HCT116 (cell line): ENCODE results near the gene DNM3. TPM values are rescaled to one million over a fixed set of nuclear protein-coding genes. Genes with fewer than 3 reads are reported as not detected.
"Not testable (repeated sequence)": the region's sequence is repeated elsewhere in the genome, so short reads cannot be mapped to it uniquely, and the experiment has no call there.

Experiments
- ATAC-seq: fragments of 200-7000 bp; cut with Tn5 transposase; 2 replicates; pipeline ENCODE4 v1.9.1; 2020; ENCODE audit warnings: mild to moderate bottlenecking, moderate library complexity
- BruUV-seq: library from RNA; stranded (reverse); fragments of 400-500 nt; replicated peaks from 2 replicates; lab custom pipeline; 2021; lab: Mats Ljungman, UMichigan
- CTCF ChIA-PET: fragments of 300-600 bp; sonication (Branson Sonifier 250); formaldehyde crosslinking; loops from one replicate; lab custom pipeline; 2021; ENCODE audit warnings: antibody characterized with exemption; lab: Charles Lee
- POLR2A ChIA-PET: fragments of 300-600, 350-600 bp; sonication (Branson Sonifier 250); formaldehyde crosslinking; loops from one replicate; lab custom pipeline; 2021; ENCODE audit warnings: antibody characterized with exemption; lab: Charles Lee
- RAD21 ChIA-PET, 2 experiments: fragments of 300-600 bp; sonication (Branson Sonifier 250); formaldehyde crosslinking; loops; one replicate each; lab custom pipeline; 2023; ENCODE audit warnings: low total read pairs in 2 of 2; ENCODE audit not compliant: uncharacterized antibody in 2 of 2, unreplicated experiment in 2 of 2, low non-redundant PET in 1 of 2; lab: Charles Lee
- DNase-seq: peaks from one replicate; pipeline ENCODE4 v3.0.0-alpha.2; 2010; ENCODE audit warnings: low read depth, low spot score
- H2AFZ ChIP-seq: fragments of 200-600 bp; shearing (Covaris generic), sonication (generic); 2 replicates; pipeline ENCODE4 v1.6.1; 2017; ENCODE audit warnings: low read depth, mixed run types, mixed read lengths, antibody characterized with exemption, low read length; ENCODE audit not compliant: poor library complexity, severe bottlenecking
- H3K27ac ChIP-seq: 2 replicates; pipeline ENCODE4 v1.5.1; 2012; ENCODE audit warnings: low read depth, low read length
- H3K27me3 ChIP-seq: fragments of 200-600 bp; sonication (generic); 2 replicates; pipeline ENCODE4 v1.6.1; 2016; ENCODE audit warnings: mixed run types, low read length, mixed read lengths; ENCODE audit not compliant: insufficient read depth
- H3K36me3 ChIP-seq, 2 experiments: fragments of 200-500 bp in 1 of 2; fragments of 200-600 bp in 1 of 2; sonication (Bioruptor generic) in 1 of 2; sonication (generic) in 1 of 2; 2 replicates each; pipeline versions ENCODE4 v1.5.1 to v1.6.1; 2014 to 2016; ENCODE audit warnings: low read length in 2 of 2, inconsistent platforms in 1 of 2, mixed read lengths in 1 of 2, mixed run types in 1 of 2; ENCODE audit not compliant: insufficient read depth in 2 of 2, control insufficient read depth in 1 of 2
- H3K4me1 ChIP-seq, 2 experiments: fragments of 200-600 bp in 1 of 2; sonication (generic) in 1 of 2; 2 replicates each; pipeline versions ENCODE4 v1.5.1 to v1.6.1; 2012 to 2017; ENCODE audit warnings: low read length in 2 of 2, inconsistent platforms in 1 of 2, mild to moderate bottlenecking in 1 of 2, mixed read lengths in 1 of 2, mixed run types in 1 of 2, moderate library complexity in 1 of 2; ENCODE audit not compliant: insufficient read depth in 2 of 2, control insufficient read depth in 1 of 2
- H3K4me2 ChIP-seq: fragments of 200-600 bp; sonication (generic); 2 replicates; pipeline ENCODE4 v1.6.1; 2017; ENCODE audit warnings: mixed run types, low read length, mixed read lengths
- H3K4me3 ChIP-seq, 2 experiments: fragments of 200-600 bp in 1 of 2; sonication (generic) in 1 of 2; replicated peaks in 1 of 2; 2 replicates each; pipeline ENCODE4 v1.5.1; 2011 to 2016; ENCODE audit warnings: low read length in 2 of 2, control low read depth in 1 of 2, low read depth in 1 of 2, mild to moderate bottlenecking in 1 of 2, mixed read lengths in 1 of 2, mixed run types in 1 of 2
- H3K79me2 ChIP-seq: fragments of 200-600 bp; sonication (generic); 2 replicates; pipeline ENCODE4 v1.6.1; 2017; ENCODE audit warnings: mild to moderate bottlenecking, mixed run types, low read length, moderate library complexity, mixed read lengths; ENCODE audit not compliant: insufficient read depth
- H3K9ac ChIP-seq: fragments of 200-600 bp; sonication (generic); 2 replicates; pipeline ENCODE4 v1.6.1; 2016; ENCODE audit warnings: low read length, mixed read lengths
- H3K9me2 ChIP-seq: fragments of 200-600 bp; sonication (generic), shearing (Covaris generic); 2 replicates; pipeline ENCODE4 v1.6.1; 2017; ENCODE audit warnings: mixed run types, mild to moderate bottlenecking, moderate library complexity; ENCODE audit not compliant: insufficient read depth
- H3K9me3 ChIP-seq, 2 experiments: fragments of 200-500 bp in 1 of 2; fragments of 200-600 bp in 1 of 2; sonication (Bioruptor generic) in 1 of 2; sonication (generic) in 1 of 2; 2 replicates each; pipeline ENCODE4 v1.6.1; 2014 to 2017; ENCODE audit warnings: low read length in 2 of 2, mixed read lengths in 2 of 2, inconsistent platforms in 1 of 2, low read depth in 1 of 2, mild to moderate bottlenecking in 1 of 2, mixed run types in 1 of 2, moderate library complexity in 1 of 2; ENCODE audit not compliant: control insufficient read depth in 1 of 2, insufficient read depth in 1 of 2
- H4K20me1 ChIP-seq: fragments of 200-600 bp; sonication (generic), shearing (Covaris generic); 2 replicates; pipeline ENCODE4 v1.6.1; 2017; ENCODE audit warnings: mixed run types, mild to moderate bottlenecking, moderate library complexity; ENCODE audit not compliant: insufficient read depth
- ATF3 ChIP-seq: IDR thresholded peaks from 2 replicates; pipeline ENCODE4 v1.6.1; 2012
- CEBPB ChIP-seq: IDR thresholded peaks from 2 replicates; pipeline ENCODE4 v1.6.1; 2012; ENCODE audit warnings: low read depth
- EGR1 ChIP-seq: IDR thresholded peaks from 2 replicates; pipeline ENCODE4 v1.6.1; 2012; ENCODE audit warnings: low read depth
- EZH2 ChIP-seq: fragments of 200-600 bp; sonication (generic); IDR thresholded peaks from 2 replicates; pipeline ENCODE4 v1.6.1; 2017; ENCODE audit warnings: antibody characterized with exemption, mixed run types
- FOSL1 ChIP-seq: IDR thresholded peaks from 2 replicates; pipeline ENCODE4 v1.6.1; 2012; ENCODE audit warnings: low read depth
- JUND ChIP-seq: IDR thresholded peaks from 2 replicates; pipeline ENCODE4 v1.6.1; 2012
- POLR2A ChIP-seq: IDR thresholded peaks from 2 replicates; pipeline ENCODE4 v1.7.0; 2011; ENCODE audit warnings: borderline replicate concordance; ENCODE audit not compliant: insufficient read depth, insufficient read length; ENCODE audit errors: extremely low read depth
- RAD21 ChIP-seq: IDR thresholded peaks from 2 replicates; pipeline ENCODE4 v1.6.1; 2012; ENCODE audit warnings: low read depth, mild to moderate bottlenecking
- REST ChIP-seq: IDR thresholded peaks from 2 replicates; pipeline ENCODE4 v1.6.1; 2012; ENCODE audit warnings: low read depth
- SIN3A ChIP-seq: IDR thresholded peaks from 2 replicates; pipeline ENCODE4 v1.6.1; 2012; ENCODE audit warnings: low read depth
- TCF7L2 ChIP-seq: IDR thresholded peaks from 2 replicates; pipeline ENCODE4 v1.7.0; 2011; ENCODE audit warnings: borderline replicate concordance, inconsistent platforms; ENCODE audit not compliant: insufficient read depth, insufficient read length; ENCODE audit errors: extremely low read depth
- YY1 ChIP-seq: IDR thresholded peaks from 2 replicates; pipeline ENCODE4 v1.6.1; 2011; ENCODE audit warnings: low read length, low read depth, moderate library complexity, mild to moderate bottlenecking; ENCODE audit not compliant: insufficient replicate concordance; ENCODE audit errors: extremely low read depth
- ZFX ChIP-seq: fragments of 450-650 bp; IDR thresholded peaks from 2 replicates; pipeline ENCODE4 v1.6.1; 2017
- intact Hi-C: fragments of 100-400 bp; cut with micrococcal nuclease; formaldehyde crosslinking; loops from 2 replicates; pipeline ENCODE4 v1.10.0; 2022
- total RNA-seq: library from RNA; stranded (reverse); gene quantifications from one replicate; pipeline ENCODE4 v1.2.1, GENCODE V29; 2021; ENCODE audit not compliant: unreplicated experiment

Gene DNM3
- total RNA-seq, 1 experiment from 2014 or later = 3.1 TPM

GRCh38 chr1:171799166-171799565 is 42.1 kb upstream of the DNM3 start:
- TF ChIP-seq YY1 (no peak), CEBPB (no peak), EZH2 (no peak), RAD21 (no peak), SIN3A (no peak), ATF3 (no peak), TCF7L2 (no peak), POLR2A (no peak), ZFX (no peak), REST (no peak), JUND (no peak), FOSL1 (no peak), EGR1 (no peak)
- no TSS peak for BruUV-seq
- Histone ChIP-seq H4K20me1 (no peaks in the 10 kb centered on the region), H3K9ac (no peak overlapping the region), H3K4me2 (no peak overlapping the region), H3K9me2 (no peaks in the 10 kb centered on the region), H3K27me3 (no peaks in the 10 kb centered on the region), H3K79me2 (no peaks in the 10 kb centered on the region), H3K27ac (no peak overlapping the region), H3K4me1 (peaks cover 0 to 5% of the 10 kb centered on the region in 2 experiments; a peak in 2 of 4 replicates), H3K36me3 (peaks cover 12 to 16% of the 10 kb centered on the region in 2 experiments; a peak in 2 of 4 replicates), H2AFZ (no peak overlapping the region), H3K9me3 (no peaks in the 10 kb centered on the region), H3K4me3 (no peak overlapping the region)
- POLR2A ChIA-PET = no interaction called here
- intact Hi-C loops = no loop called here
- RAD21 ChIA-PET = no interaction called here
- DNase-seq (no peak), ATAC-seq (no peak)
- CTCF ChIA-PET = interaction anchor here (8.4 kb wide), 1 partner anchor 185 kb away, joined by 237 read pairs; no protein-coding TSS in a partner anchor

GRCh38 chr1:171799698-171800097 is 41.6 kb upstream of the DNM3 start:
- intact Hi-C loops = loop anchor here (5.0 kb wide), 2 partner anchors 152 to 603 kb away; no protein-coding TSS in a partner anchor

More at GRCh38 chr1:171799698-171800097, 41.6 kb upstream of the DNM3 start:
- H3K27ac ChIP-seq, H3K4me1 ChIP-seq, H3K9me3 ChIP-seq, H3K79me2 ChIP-seq, H3K4me2 ChIP-seq, H3K27me3 ChIP-seq, POLR2A ChIA-PET, H3K9me2 ChIP-seq, H3K9ac ChIP-seq, H4K20me1 ChIP-seq, ATAC-seq, DNase-seq, BruUV-seq, H2AFZ ChIP-seq, H3K4me3 ChIP-seq: not testable (repeated sequence)
- CTCF ChIA-PET = interaction anchor here (1.2 to 8.4 kb wide), 4 partner anchors 18 to 203 kb away, joined by 3 to 237 read pairs (median 14); partner anchors contain the start of gene METTL13
- peaks cover 8 to 14% of the 10 kb centered on the region in 2 experiments; a peak in 2 of 4 replicates for H3K36me3 ChIP-seq
- RAD21 ChIA-PET = interaction anchor here in 1 of 2 experiments (1.7 kb wide), 1 partner anchor 186 kb away, joined by 12 read pairs; no protein-coding TSS in a partner anchor
